Gastroesophageal sphincter (tissue), 3 donors: Measurements from ENCODE around the gene CNFN.

Experiments used
- CTCF ChIP-seq, 4 experiments: fragments of 200-600 bp in 2 of 4; fragments of 450-650 bp in 2 of 4; sonication (generic) in 1 of 4; IDR thresholded peaks; one replicate each; pipeline ENCODE4 v1.5.1; 2017 to 2019; ENCODE audit warnings: antibody characterized with exemption in 4 of 4, mild to moderate bottlenecking in 2 of 4, moderate library complexity in 2 of 4
- POLR2A ChIP-seq, 2 donors: fragments of 450-650 bp; IDR thresholded peaks; one replicate each; pipeline ENCODE4 v1.6.1; 2017; ENCODE audit warnings: antibody characterized with exemption in 2 of 2, mild to moderate bottlenecking in 2 of 2, moderate library complexity in 1 of 2

- no peak for TF ChIP-seq CTCF (IDR thresholded peaks at IDR 0.05)
- TF ChIP-seq POLR2A (IDR thresholded peaks at IDR 0.05): no peak
These were observed 21.3 kb downstream of the CNFN start for GRCh38 chr19:42368765-42369164.
